HG03280 (cell line): ENCODE data around the gene HLF.

ENCODE experiments used
- ATAC-seq: cut with Tn5 transposase; IDR thresholded peaks from one replicate; pipeline ENCODE4 v1.9.1; 2021; ENCODE audit warnings: mild to moderate bottlenecking, moderate library complexity; ENCODE audit not compliant: unreplicated experiment

The HLF gene

GRCh38 chr17:55289978-55290377 lies 25.2 kb downstream of the HLF start:
- no peak for ATAC-seq

DNA sequence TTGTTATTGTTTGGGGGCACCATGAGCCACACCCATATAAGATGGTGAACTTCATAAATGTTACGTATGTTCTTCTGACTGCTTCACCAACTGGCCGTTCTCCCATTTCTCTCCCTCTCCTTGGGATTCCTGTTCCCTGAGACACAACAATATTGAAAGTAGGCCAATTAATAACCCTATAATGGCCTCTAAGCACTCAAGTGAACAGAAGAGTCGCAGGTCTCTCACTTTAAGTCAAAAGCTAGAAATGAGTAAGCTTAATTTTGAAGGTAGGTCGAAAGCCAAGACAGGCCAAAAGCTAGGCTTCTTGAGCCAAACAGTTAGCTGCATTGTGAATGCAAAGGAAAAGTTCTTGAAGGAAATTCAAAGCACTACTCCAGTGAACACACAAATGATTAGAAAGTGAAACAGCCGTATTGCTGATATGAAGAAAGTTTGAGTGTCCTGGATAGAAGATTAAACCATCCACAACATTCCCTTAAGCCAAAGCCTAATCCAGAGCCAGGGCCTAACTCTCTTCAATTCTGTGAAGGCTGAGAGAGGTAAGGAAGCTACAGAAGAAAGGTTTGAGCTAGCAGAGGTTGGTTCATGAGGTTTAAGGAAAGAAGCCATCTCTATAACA lies 25.8 kb downstream of the HLF start:
- no peak for ATAC-seq

DNA sequence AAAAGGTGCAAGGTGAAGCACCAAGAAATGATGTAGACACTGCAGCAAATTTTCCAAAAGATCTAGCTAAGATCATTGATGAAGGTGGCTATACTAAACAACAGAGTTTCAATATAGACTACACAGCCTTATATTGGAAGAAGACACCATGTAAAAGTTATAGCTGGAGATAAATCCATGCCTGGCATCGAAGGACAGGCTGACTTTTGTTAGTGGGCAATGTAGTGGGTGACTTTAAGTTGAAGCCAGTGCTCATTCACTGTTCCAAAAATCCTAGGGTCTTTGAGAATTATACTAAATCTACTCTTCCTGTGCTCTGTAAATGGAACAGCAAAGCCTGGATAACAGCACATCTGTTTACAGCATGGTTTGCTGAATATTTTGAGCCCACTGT lies 26.4 kb downstream of the HLF start:
- ATAC-seq = no peak

- no peak for ATAC-seq
These were observed 27.3 kb downstream of the HLF start for GRCh38 chr17:55292094-55292493.

DNA sequence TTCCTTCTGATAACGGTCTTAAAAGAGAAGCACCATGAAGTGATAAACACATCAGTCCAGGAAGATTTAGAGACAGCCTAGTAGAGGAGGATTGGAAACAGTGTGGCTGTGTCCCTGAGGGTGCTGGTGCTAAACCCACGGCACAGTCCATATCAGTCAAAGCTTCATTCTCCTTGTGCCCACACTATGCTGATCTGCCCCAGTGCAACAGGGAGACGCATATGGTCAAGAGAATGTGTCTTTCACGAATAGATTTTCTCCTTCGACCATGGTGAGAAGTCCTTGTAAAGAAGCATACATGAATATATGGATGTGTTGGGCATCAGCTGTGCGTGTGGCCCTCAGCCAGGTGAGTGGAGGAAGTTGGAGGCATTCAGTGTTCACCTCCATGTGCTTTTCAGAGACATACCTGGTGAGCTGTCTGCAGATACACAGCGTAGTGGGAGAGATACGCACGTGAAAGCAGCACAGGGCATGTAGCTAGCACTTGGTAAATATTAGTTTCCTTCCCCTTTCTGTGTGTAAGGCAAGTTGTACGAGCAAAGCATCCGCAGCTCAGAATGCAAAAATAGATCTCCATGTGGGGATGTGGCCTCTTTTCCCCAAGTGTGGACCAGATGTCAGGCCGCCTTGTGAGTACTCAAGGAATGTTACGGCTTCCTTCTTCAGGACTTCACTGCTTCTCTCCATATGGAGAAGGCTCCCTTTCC lies 29.4 kb downstream of the HLF start:
- ATAC-seq = no peak

DNA sequence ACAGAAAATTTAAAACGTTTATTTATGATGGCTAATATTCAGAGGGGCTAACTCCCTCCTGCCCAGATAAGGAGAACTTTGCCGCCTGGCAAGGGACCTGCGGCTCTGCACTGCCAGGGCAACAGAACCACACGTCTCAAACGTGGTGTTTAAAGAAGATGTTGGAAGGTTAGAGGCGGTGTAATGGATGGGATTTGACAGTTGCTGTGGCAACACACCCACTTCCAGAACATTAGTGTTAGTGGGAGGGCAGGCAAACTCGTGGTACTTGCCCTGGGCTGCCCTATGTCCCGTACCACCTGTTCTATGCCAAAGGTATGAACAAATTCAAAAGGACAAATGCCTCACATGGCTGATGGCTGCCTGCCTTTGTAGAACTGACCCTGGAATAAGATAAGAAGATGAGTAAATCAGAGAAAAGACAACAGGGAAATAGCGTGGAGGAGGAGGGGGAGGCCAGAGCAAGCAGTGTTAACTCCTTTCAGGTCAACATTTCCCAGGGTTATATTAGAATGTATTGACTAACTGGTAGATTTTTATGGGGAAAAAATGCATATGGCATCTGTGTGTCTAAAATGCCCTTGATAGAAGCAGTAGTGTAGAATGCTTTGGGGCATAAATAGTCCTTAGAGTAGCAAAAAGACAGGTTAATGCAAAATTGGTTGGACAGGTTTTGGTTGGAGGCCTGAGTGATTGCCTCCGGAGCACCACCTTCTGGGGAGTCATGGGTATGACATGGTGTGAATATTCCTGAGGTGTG lies 30.8 kb downstream of the HLF start:
- peak; percentile 94 for ATAC-seq

GRCh38 chr17:55296171-55296695 lies 31.5 kb downstream of the HLF start:
- ATAC-seq = no peak

GRCh38 chr17:55296699-55297098 lies 31.9 kb downstream of the HLF start:
- no peak for ATAC-seq

DNA sequence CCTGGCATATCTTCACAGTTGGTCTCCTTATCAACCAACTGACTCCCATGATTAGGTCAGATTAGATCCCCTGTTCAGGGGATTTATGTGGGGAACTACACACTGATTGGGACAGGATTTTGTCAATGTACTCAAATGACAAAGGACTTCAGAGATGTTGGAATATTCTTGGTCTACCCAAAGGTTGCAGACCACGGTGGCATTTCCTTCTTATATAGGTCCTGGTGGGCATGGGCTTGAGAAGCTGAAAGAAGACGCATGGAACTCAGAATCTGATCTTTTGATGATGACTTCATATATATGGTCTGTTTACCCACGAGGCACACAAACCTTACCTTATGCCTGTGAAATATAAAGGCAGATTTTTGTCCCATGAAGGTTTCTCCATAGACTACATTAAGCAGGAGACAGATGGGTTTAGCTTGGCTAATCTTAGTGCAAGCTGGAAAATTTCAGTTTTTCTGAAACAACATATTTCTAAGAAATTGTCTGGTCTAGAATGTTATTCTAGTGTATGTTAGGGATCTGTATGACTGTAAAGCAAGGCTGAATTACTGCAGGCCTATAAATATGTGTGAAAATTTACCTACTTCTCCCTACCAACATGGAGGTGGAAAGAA lies 33.5 kb downstream of the HLF start:
- ATAC-seq = no peak

- no peak for ATAC-seq
These were observed 34.5 kb downstream of the HLF start for GRCh38 chr17:55299162-55299838.

- no peak for ATAC-seq
These were observed 35.1 kb downstream of the HLF start for GRCh38 chr17:55299890-55300289.

DNA sequence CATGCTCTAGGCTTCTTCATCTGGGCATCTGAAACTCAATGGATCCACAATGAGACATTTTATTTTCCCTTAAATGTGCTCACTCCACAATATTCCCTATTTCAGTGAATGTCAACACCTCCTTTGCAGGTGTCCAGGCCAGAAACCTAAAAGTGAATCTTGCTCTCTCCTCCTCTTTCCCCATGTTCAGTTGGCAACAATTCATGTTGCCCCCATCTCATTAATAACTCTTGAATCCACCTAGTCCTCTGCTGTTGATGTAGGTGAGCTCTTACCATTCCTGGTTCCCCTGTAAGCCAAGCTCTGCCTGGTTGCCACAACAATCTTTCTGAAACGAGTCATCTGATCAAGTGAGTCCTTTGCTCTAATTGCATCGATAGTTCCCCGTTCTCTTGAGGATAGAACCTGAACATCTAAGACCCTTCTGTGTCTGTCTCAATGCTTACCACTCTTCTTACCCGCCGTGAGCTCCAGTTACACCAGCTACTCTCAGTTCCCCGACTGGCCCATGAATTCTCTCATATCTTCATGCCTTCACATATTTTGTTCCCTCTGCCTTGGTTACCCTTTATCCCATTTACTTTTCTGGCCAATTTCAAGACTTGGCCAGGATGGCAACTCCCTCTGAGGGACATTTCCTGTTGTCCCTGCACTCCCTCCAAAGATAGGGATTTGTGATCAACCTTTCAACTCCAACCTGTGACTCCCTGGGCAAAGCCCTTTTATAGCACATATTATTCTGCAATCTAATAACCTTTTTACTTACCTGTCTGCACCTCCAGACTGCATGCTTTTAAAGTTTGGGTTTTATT lies 35.9 kb downstream of the HLF start:
- no peak for ATAC-seq

DNA sequence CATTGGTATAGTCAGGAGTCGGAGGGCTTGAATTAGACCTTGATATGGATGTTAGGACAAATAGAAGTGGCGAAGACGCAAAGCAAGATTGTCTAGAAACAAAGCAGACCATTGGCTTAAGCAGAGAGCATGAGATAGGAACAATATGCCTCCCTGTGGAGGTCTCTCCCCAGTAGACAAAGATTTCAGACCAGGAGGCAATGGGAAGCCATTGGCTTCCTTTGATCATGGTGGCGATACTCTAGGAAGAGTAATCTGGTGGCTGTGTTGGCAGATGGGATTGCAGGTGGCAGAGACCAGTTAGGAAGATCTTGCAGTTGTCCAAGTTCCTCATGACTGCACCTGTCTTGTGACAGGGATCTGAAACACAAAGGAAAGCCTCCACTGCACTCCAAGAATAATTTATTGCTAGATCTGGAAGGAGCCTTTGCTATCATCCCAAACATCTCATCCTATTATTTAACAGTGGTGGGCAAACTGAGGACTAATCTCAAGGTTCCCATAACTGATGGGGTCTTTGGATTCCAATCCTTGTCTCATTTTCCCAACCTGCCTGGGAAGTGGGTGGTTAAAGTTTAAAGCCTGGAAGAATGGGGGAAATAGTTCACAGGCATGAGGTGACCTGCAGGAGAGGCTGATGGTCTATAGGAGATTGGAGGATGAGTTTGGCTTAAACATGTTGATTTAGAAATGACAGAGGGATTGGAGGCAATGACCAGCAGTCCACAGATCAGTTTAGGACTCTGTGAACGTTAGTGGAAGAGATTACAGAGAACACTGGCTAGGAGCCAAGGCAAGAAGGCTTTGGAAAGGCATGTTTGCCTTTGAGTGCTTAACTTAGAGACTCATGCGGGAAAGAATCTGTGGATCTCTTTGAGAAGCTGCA lies 37.0 kb downstream of the HLF start:
- no peak for ATAC-seq

DNA sequence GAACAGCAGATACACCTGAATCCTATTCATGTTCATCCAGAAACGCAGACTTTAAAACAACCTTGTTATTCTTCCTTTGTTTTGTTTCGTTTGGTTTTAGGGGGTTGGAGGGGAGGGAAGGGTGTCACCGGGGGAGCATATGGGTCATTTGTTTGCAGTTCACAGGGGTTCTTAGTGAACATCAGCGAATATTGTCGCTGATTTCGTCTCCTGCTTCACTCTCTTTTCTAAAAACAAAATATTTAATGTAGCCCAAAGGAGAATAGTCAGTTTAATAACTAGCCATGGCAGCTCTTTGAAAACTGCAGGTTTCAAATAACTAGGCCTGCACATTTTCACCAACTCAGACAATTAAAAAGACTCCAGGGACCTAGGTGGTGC lies 37.6 kb downstream of the HLF start:
- ATAC-seq = no peak

GRCh38 chr17:55303008-55303493 lies 38.3 kb downstream of the HLF start:
- no peak for ATAC-seq

DNA sequence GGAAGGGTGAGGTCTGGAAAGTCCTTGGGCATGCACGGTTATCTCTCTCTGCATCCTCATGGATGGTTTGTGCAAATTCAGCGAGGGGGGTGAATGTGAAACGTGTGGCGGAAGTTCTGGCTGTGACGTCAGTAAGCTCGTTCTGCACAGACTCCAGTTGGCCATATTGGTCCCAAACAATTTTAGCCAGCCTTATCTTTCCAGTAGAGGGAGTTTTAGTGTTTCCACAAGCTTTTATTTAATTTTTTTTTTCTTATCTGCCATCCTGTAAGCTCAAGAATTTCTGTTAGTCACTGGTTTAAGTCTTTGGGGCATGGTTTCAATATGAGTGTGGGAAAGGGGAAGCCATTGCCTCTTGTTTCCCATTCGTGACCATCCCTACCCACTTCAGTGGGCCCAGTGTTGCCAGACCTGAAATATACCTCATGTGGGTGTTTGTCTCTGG lies 39.0 kb downstream of the HLF start:
- ATAC-seq = no peak

GRCh38 chr17:55304171-55304859 lies 39.6 kb downstream of the HLF start:
- no peak for ATAC-seq
